Uterus (tissue), 4 donors: Measurements from ENCODE around the gene NFILZ. TPM values are rescaled to one million over a fixed set of nuclear protein-coding genes. Genes with fewer than 3 reads are reported as not detected.

Experiments
- DNase-seq, 2 donors: peaks; one replicate each; pipeline ENCODE4 v3.0.0-alpha.2; 2019 to 2020
- H3K27ac ChIP-seq, 2 donors: fragments of 200-600 bp; sonication (generic); 1 replicate in 1 of 2; 2 replicates in 1 of 2; pipeline ENCODE4 v1.5.1; 2016 to 2018
- H3K27me3 ChIP-seq, 2 donors: fragments of 200-600 bp; sonication (generic); one replicate each; pipeline ENCODE4 v1.5.1; 2018 to 2019; ENCODE audit warnings: control low read depth in 1 of 2
- H3K36me3 ChIP-seq, 2 donors: fragments of 200-600 bp; sonication (generic); one replicate each; pipeline ENCODE4 v1.5.1; 2019; ENCODE audit warnings: control low read depth in 1 of 2
- H3K4me1 ChIP-seq, 2 donors: fragments of 200-600 bp; sonication (generic); one replicate each; pipeline ENCODE4 v1.5.1; 2018 to 2019; ENCODE audit warnings: control low read depth in 1 of 2
- H3K4me3 ChIP-seq, 2 donors: fragments of 200-600 bp; sonication (generic); 1 replicate in 1 of 2; 2 replicates in 1 of 2; pipeline ENCODE4 v1.5.1; 2018 to 2019; ENCODE audit warnings: mild to moderate bottlenecking in 1 of 2
- H3K9me3 ChIP-seq, 2 donors: fragments of 200-600 bp; sonication (generic); one replicate each; pipeline ENCODE4 v1.5.1; 2019; ENCODE audit warnings: control low read depth in 1 of 2
- CTCF ChIP-seq, 4 experiments: fragments of 200-600 bp in 2 of 4; fragments of 450-650 bp in 2 of 4; sonication (generic) in 2 of 4; IDR thresholded peaks; one replicate each; pipeline ENCODE4 v1.5.1; 2016 to 2019; ENCODE audit warnings: antibody characterized with exemption in 4 of 4, mild to moderate bottlenecking in 2 of 4, moderate library complexity in 1 of 4
- POLR2A ChIP-seq, 2 donors: fragments of 450-650 bp; IDR thresholded peaks; one replicate each; pipeline ENCODE4 v1.6.1; 2016; ENCODE audit warnings: antibody characterized with exemption in 2 of 2, mild to moderate bottlenecking in 1 of 2, moderate library complexity in 1 of 2
- intact Hi-C: fragments of 100-400 bp; cut with DNase I; formaldehyde crosslinking; loops from one replicate; pipeline ENCODE4 v1.15.1; 2023; ENCODE audit warnings: low total_unique reads
- total RNA-seq, 4 donors: library from RNA; depleted of rRNA in 3 of 4; stranded (reverse); fragments of >200 nt in 3 of 4; gene quantifications; one replicate each; pipeline versions ENCODE4 v1.1.0 to v1.2.4, GENCODE V29; 2014 to 2023
- donor health status: DM: yes; HTN: yes; CAD: no.

The NFILZ gene
- total RNA-seq, 4 donors from 2014 or later, result not detected

DNA sequence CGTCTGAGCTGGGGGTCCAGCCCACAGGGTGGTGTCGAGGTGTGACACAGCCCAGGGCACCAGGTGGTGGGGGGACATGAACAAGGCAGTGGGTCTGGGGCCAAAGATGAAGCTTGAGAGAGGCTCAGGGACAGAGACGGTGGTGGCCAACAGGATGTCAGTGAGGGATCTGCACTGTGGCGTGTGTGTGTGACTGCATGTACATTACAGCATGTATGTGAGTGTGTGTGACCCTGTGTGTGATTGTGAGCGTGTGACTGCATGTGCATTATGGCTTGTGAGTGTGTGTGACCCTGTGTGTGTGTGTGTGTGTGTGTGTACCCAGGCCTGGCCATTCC, 21.5 kb upstream of the NFILZ start:
- Histone ChIP-seq H3K9me3 (no peaks in the 10 kb centered on the region), H3K27ac (peak overlapping the region; percentile 88 to 92), H3K27me3 (no peaks in the 10 kb centered on the region), H3K4me3 (peak overlapping the region; percentile 58 to 72), H3K36me3 (no peaks in the 10 kb centered on the region), H3K4me1 (peaks cover 5 to 15% of the 10 kb centered on the region in 2 donors)
- DNase-seq, result no peak
- no peak for TF ChIP-seq CTCF (IDR thresholded peaks at IDR 0.05)
- TF ChIP-seq POLR2A (IDR thresholded peaks at IDR 0.05), result no peak
- intact Hi-C loops, result no loop called here

DNA sequence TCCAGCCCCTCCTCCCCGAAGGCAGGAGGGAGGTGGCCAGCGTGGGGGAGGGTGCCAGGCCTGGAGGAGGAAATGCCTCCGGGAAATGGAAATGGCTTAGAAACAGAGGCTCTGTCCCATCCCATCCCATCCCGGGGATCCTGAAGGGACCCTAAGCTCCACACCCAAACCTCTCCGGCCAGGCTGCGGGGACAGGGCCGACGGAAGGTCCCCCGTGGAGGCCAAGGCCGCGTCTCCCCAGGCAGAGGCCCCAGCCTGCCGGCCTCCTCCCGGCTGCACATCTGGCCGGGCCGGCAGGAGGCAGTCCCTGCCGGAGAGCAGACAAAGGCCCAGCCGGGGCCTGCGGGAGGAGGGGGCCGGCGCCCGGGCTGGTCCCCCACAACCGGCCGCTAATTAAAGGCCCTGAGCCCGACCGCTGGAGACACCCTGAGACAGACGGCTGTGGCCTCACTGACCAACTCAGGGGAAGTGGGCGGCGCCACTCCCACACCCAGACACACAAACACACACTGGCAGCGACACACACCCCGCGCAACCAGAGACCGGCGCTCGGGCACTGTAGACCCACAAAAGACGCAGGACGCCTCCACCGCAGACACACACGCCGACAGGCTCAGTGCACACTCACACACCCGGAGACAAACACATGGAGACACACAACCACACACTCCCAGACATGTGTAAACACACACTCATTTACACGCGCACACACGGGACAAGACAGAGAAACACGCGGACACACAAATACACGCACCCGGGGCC, 21.0 kb upstream of the NFILZ start:
- no peaks in the 10 kb centered on the region for H3K36me3 ChIP-seq
- DNase-seq, result peak; percentile 50 to 52
- peak overlapping the region; percentile 88 to 92 for H3K27ac ChIP-seq
- H3K4me1 ChIP-seq, result peaks cover 5 to 15% of the 10 kb centered on the region in 2 donors
- intact Hi-C loops, result no loop called here
- TF ChIP-seq CTCF (IDR thresholded peaks at IDR 0.05) (peak in 3 of 4 experiments; percentile 12 to 38 (median 34)), POLR2A (IDR thresholded peaks at IDR 0.05) (peak in 1 of 2 donors; percentile 21)
- H3K4me3 ChIP-seq, result peak overlapping the region; percentile 58 to 72
- H3K27me3 ChIP-seq, result no peaks in the 10 kb centered on the region
- H3K9me3 ChIP-seq, result no peaks in the 10 kb centered on the region

DNA sequence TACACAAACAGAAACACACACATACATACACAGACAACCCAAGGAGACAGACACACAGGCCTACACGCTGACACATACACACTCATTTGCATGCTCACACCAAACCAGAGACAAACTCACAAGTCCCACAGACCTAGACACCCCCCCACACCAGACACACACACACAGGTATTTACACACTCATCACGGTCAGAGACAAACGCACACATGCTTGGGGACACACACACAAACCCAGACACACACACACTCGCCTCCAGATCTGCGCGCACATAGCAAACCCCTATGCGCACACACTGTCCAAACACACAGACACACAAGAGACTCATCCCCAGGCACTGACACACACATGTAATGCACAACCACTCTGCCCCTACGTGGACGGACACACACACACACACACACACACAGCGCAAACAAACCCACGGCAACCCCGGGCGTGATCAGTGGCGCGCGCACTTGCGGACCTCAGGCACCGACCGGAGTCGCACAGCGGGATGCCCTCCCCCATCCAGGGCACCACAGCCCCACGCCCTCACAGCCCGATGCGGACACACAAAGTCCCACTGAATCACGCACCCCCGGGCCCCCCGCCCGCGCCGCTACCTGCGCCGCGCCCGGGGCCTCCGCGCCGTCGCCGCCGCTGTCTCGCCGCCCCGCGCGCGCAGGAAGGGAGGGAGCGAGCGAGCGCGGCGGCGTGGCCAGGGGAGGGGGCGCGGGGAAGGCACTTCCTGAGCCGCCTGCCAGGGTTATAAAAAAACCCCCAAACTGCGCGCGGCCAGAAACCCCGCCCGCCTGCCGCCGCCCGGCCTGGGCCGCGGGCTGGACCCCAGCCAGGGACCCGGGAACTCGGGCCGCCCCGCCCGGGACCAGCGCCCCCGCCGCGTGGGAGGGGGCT, 20.1 kb upstream of the NFILZ start, which contains the start of gene ADAMTS10:
TSS of gene ADAMTS10 (minus strand) at position 675 of the 895 bp plus-strand sequence. CDS start 5,005 bp downstream, outside the sequence.
- H3K4me1 ChIP-seq, result peaks cover 5 to 15% of the 10 kb centered on the region in 2 donors
- intact Hi-C loops, result no loop called here
- H3K36me3 ChIP-seq, result no peaks in the 10 kb centered on the region
- peak in 1 of 2 donors; percentile 41 for TF ChIP-seq POLR2A (IDR thresholded peaks at IDR 0.05)
- TF ChIP-seq CTCF (IDR thresholded peaks at IDR 0.05), result no peak
- no peaks in the 10 kb centered on the region for H3K27me3 ChIP-seq
- DNase-seq, result peak; percentile 45 to 51
- H3K27ac ChIP-seq, result peak within 1 kb of the TSS; percentile 88 to 92
- H3K9me3 ChIP-seq, result no peaks in the 10 kb centered on the region
- peak within 1 kb of the TSS; percentile 58 to 72 for H3K4me3 ChIP-seq

GRCh38 chr19:8610936-8611300, 19.5 kb upstream of the NFILZ start:
- H3K4me1 ChIP-seq, result peaks cover 5 to 15% of the 10 kb centered on the region in 2 donors
- H3K27ac ChIP-seq, result peak overlapping the region; percentile 88 to 92
- DNase-seq, result no peak
- no peaks in the 10 kb centered on the region for H3K27me3 ChIP-seq
- H3K4me3 ChIP-seq, result peak overlapping the region; percentile 58 to 72
- intact Hi-C loops, result no loop called here
- H3K36me3 ChIP-seq, result no peaks in the 10 kb centered on the region
- H3K9me3 ChIP-seq, result no peaks in the 10 kb centered on the region
- TF ChIP-seq CTCF (IDR thresholded peaks at IDR 0.05) (no peak), POLR2A (IDR thresholded peaks at IDR 0.05) (no peak)
